Epidermal melanocyte (primary cell): ENCODE measurements around the gene CRISPLD2.
A peak's percentile ranks its signal among the peaks of the same experiment; 100 is the strongest.

Source experiments
- DNase-seq: peaks from one replicate; pipeline ENCODE4 v3.0.0; 2011; ENCODE audit warnings: low spot score; ENCODE audit not compliant: insufficient read length

The CRISPLD2 gene

DNA sequence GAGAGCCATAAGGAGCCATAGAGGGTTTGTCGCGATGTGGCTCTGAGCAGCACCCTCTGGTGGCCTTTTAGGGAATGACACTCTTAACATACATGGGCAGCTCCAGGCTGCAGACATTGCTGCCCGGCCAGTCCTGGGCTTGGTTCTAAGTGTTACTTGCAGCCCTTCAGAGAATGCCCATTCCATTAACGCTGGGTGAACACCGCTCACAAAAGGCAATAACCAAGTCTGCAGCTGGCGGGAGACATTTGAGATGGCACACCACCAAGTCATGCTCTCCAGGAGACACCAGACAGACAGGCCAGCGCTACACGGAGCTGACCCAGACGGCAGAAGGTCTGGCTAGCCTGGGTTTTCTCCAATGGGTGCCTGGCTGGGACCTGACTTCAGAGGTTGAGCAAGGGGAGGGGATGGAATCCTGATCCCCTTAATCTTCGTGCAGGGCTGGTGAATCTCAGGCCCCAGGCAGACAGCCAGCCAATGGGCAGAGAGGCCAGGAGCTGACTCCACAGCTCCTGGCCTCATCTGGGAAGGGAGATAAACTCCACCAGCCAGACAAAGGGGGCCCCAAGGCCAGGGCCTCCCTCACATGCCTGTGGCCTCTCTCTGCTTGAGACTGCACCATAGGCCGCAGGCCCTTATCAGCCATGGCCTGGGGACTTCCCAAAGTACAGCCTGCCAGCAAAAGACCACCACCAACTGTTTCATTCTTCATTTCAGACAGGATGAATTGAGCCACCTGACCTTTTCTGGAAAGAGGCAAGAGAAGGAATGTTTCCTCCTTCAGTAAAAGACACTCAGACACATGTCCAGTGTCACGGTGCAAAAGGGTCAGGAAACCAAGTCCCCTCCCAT is 132.8 kb downstream of the CRISPLD2 start:
- peak; percentile 70 for DNase-seq

DNA sequence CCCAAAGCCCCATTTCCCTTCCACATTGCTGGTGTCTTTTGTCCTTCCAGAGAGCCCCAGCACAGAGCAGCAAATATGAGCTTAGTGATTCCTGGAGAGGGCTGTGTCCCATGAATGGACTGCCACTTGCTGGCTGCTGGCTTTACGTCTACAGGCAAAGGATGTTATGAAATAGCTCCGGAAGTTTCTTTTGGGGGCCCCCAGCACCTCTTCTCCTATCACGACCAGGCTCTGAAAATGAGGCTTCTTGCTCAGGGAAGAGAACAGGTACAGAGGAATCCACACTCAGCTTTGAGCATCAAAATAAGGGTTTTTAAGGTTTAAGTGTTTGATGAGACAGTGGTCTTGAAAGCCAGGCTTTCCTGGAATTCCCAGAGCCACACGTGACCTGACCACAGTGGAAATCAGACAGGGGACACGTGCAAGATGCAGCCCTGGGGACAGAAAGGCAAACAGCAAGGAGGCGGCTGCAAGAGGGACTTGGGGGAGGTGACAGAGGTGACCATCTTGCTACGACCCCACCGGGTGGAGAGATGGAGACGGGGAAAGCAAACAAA is 133.5 kb downstream of the CRISPLD2 start:
- DNase-seq = no peak

GRCh38 chr16:84955427-84955826 is 135.6 kb downstream of the CRISPLD2 start:
- DNase-seq = no peak

DNA sequence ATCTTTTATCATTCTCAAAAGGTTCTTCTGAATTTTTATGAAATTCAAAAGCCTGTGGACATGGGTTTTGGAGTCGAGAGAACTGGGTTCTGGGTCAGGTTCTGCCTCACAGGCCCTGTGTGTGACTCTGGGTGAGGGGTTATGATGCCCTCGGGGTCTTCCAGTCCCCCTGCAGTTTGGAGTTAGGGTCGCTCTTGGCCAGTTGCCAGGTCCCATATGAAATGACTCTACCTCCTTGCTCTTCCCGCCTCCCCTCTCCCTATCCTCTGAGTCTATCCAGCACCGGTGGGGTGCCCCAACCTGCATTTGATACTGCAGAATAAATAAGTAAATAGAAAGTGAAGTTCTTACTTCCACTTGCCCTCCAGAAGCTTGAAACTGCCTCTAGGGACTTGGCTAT is 137.4 kb downstream of the CRISPLD2 start:
- DNase-seq = no peak

DNA sequence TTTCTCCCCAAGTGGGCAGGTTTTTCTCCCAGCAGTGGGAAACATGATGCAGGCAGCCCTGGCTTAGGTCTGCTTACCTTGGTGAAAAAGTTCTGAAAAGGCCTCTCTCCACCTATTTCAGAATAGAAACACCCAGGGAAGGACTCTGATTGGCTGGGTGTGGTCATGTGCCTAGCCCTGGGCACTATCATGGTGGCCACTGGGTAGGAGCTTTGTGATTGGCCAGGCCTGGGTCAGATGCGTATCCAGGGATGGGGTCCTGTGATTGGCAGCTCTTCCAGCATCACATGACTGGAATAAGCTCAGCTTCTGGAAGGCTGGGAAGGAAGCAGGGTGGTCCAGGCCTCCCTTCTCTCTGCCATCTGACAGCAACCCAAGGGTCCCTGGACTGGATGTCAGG is 138.0 kb downstream of the CRISPLD2 start:
- no peak for DNase-seq
